NCI-H774 (cell line): ENCODE results near the gene NOX5.
"Not testable (repeated sequence)": the region's sequence is repeated elsewhere in the genome, so short reads cannot be mapped to it uniquely, and the experiment has no call there.

Source experiments
- DNase-seq: peaks from one replicate; lab custom pipeline; 2025; lab: John Stamatoyannopoulos, UW

The NOX5 gene

GRCh38 chr15:69014454-69014853, at the start of gene NOX5:
NOX5 (plus strand) TSS chr15:69014695; CDS start chr15:69014736, 41 bp downstream.
- no peak for DNase-seq

DNA sequence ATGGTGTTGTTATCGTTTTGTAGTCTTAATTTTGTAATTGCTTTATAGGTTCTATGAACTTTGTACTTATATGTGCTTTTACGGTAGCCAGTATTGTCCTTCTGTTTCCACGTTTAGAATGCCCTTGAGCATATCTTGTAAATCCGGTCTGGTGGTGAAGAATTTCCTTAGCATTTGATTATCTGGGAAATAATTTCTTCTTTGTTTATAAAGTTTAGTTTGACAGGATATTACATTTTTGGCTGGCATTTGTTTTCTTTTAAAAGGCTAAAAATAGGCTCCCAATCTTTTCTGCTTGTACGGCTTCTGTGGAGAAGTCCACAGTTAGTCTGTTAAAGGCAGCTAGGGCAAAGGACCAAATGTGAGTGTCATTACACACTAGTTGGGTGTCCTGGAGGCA, 47.5 kb upstream of the NOX5 start:
- DNase-seq, result no peak

DNA sequence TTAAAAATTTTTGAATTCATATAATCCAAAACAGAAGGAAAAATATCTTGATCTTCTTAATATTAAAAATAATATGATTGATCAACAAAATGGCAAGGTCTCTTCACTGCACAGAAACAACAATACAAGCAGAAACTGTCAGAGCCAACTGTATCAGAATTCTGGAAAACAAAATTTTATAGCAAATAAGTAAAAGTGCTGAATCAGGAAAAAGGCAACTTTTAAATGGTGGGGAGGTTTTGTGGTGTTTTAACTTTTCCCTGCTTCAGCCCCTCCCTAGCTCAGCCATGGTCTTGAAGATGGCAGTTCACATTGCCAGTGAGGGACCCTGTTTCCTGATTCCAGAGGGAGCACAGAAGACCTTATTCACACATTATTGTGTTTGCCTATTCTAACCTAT, 46.5 kb upstream of the NOX5 start:
- DNase-seq, result no peak

DNA sequence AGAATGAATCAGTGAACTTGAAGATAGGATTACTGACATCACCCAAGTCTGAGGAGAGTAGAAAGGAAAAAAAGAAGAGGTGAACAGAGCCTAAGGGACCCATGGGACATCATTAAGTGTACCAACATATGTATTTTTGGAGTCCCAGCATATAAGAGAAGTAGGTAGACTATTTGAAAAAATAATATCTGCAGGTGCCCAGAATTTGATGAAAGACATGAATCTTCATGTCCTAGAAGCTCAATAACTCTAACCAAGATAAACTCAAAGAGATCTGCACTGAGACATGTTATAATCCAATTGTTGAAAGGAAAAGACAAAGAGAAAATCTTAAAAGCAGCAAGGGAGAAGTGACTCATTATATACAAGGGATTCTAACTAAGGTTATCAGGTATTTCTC, 45.2 kb upstream of the NOX5 start:
- DNase-seq, result no peak

- no peak for DNase-seq
Measured at GRCh38 chr15:68972201-68973065, 42.1 kb upstream of the NOX5 start.

DNA sequence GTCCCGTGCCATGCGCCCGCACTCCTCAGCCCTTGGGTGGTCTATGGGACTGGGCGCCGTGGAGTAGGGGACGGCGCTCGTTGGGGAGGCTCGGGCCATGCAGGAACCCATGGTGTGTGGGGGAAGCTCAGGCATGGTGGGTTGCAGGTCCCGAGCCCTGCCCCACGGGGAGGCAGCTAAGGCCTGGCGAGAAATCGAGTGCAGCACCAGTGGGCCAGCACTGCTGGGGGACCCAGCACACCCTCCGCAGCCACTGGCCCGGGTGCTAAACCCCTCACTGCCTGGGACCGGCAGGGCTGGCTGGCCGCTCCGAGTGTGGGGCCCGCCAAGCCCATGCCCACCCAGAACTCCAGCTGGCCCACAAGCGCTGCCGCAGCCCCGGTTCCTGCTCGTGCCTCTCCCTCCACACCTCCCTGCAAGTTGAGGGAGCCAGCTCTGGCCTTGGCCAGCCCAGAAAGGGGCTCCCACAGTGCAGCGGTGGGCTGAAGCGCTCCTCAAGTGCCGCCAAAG, 38.8 kb upstream of the NOX5 start:
- not testable (repeated sequence) for DNase-seq

DNA sequence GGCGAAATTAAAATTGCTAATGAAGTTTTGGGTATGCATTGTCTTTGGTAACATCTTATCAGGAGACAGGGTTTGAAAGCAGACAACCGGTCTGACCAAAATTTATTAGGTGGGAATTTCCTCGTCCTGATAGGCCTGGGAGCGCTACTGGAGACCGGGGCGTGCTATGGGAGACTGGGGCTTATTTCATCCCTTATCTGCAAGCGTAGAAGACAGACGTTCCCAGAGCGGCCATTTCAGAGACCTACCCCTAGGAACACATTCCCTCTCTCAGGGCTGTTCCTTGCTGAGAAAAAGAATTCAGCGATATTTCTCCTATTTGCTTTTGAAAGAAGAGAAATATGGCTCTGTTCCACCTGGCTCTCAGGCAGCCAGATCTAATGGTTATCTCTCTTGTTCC, 37.1 kb upstream of the NOX5 start:
- DNase-seq, result not testable (repeated sequence)

DNA sequence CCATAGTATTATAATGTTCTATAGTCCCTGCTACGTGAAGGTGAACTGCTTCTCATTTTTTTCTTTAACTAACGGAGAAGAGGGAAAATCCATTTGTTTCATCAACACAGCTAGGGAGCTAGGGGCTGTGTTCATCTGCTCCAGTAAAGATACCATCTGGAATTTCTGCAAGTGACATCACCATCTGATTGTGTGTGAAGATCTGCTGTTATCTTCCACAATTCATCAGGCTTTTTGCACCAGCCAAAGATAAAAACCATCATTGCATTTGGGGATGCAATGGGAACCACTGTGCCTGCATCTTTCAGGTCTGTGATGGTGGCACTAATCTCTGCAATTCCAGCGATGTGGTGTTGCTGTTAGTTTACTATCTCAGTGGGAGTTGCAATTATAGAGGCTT, 35.5 kb upstream of the NOX5 start:
- DNase-seq, result no peak

- no peak for DNase-seq
Measured at GRCh38 chr15:68979816-68980215, 34.7 kb upstream of the NOX5 start.

- no peak for DNase-seq
Measured at GRCh38 chr15:68980786-68981185, 33.7 kb upstream of the NOX5 start.

- DNase-seq, result no peak
Measured at GRCh38 chr15:68981941-68982340, 32.6 kb upstream of the NOX5 start.

- no peak for DNase-seq
Measured at GRCh38 chr15:68982976-68983563, 31.4 kb upstream of the NOX5 start.

DNA sequence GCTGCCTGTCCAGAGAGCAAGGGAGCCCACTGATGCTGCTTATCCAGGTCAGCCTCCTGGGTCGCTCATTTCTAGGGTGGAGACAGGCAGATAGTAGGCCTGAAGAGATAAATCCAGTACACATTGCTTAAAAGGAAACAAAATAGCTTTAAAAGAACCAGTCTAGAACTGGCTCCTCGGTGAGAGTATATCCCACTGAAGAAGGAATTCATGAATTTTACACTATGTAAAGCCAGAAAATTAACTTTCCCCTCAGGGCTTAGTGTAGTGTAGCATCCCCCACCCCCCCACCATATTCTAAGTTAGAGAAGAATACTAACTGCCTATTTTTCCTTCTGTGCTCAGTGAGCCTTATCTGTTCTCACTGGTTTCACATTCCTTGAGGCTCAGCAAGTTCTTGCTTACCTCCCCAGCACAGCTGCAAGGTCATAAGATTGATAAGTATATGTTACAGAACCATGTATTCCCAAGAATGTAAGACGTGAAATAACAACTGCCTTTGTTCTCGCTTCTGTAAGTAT, 30.5 kb upstream of the NOX5 start:
- DNase-seq, result no peak

GRCh38 chr15:68984586-68984985, 29.9 kb upstream of the NOX5 start:
- DNase-seq, result no peak

- DNase-seq, result no peak
Measured at GRCh38 chr15:68985361-68985891, 29.1 kb upstream of the NOX5 start.

DNA sequence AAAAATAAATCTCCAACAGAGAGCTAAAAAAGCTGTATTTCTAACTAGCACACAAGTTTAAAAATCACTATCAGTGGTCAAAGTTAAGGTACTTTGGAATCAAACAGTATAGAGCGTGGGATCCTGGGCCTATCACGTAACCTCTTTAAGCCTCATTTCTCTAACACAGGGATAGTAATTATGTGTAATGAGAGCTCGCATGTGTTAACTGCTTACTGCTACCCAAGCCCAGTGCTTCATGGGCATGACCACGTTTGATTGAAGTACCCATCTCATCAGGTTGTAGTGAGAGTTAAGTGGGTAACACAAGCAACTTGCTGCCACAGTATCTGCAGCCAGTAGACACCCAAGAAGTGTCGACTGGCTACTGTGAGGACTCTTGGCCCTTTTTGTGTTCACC, 28.2 kb upstream of the NOX5 start:
- DNase-seq, result no peak

DNA sequence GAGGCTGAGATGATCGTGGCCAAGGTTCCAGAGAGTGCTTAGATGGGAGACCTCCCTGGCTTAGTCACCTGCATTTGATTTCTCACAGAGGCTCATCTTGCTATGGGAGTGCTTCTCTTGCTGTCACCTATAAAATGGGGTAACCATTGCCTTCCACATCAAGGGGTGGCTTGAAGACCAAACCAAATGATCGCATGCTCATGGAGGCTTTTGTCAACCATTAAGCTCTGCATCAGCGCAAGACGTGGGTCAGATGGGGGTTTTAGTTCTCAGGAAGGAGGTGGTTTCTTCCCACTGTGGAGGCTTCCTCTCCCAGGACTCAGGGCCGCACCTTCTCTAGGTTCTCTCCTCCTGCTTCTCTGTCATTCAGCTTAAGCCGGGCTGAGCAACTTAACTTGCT, 27.4 kb upstream of the NOX5 start:
- no peak for DNase-seq

DNA sequence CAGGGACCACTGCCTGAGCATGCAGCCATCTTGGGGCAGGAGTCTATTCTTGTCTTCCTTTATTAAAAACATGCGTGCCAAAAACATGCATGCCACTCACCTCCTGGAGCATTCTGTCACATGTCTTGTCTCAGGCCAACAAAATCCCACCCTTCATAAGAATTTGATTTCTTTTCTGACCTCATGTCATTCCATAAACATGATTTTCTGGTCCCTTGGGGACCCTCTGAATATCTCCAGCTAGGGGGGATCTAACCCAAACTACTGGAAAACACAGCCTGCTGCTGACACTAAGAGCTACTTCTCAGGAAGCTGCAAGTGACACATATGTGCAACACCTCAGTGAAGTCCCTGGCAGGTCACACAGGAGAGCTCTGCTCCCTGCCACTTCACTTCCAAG, 26.8 kb upstream of the NOX5 start:
- DNase-seq, result no peak

GRCh38 chr15:68989541-68990230, 24.8 kb upstream of the NOX5 start:
- DNase-seq, result no peak

DNA sequence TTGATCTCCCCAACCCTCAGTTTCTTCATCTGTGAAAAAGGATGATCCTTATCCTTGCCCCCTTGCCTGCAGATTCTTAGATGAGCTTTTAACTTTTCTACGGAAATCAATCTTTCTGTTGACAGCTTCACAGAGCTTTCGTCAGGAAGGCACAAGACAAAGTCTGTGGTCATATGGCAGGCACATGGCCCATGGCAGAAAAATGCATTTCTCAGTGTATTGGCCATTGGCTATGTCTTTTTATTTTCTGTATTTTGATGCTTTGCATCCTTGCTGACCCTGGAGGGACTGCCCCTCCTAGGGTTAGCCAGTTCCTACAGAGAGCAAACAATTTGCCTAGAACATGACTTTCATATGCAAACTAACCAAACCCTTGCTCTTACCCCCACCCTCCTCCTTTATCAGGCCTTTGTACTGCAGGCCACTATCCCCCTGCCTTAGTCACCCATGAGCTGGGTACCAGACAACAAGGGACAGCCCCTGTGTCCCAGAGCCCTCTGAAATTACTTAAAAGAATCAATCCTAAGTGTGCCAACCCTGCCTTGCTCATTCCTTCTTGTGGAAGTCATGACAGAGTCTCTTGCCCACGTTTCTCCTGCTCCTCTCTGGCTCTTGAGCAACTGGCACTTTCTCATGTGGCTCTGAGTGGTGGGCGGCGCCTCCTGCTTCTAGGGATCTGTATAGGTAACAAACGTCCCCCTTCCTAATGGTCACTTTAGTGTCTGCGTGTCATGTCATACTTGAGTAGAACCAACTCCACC, 24.1 kb upstream of the NOX5 start:
- DNase-seq, result no peak

GRCh38 chr15:68990992-68991500, 23.4 kb upstream of the NOX5 start:
- no peak for DNase-seq
